GM12892 (cell line): ENCODE measurements around the gene RBM26.

Source experiments
- POLR2A ChIP-seq: IDR thresholded peaks from 2 replicates; pipeline ENCODE4 v1.6.1; 2011; ENCODE audit warnings: low read depth, low read length, control low read depth
- POLR2AphosphoS5 ChIP-seq: IDR thresholded peaks from 2 replicates; pipeline ENCODE4 v1.6.1; 2011; ENCODE audit warnings: low read depth, low read length, control low read depth
- TAF1 ChIP-seq: IDR thresholded peaks from 2 replicates; pipeline ENCODE4 v1.6.1; 2011; ENCODE audit warnings: low read depth, mild to moderate bottlenecking, control low read depth, low read length, borderline replicate concordance

GRCh38 chr13:79328510-79328909, 77.5 kb downstream of the RBM26 start:
- TF ChIP-seq POLR2AphosphoS5 (no peak), POLR2A (no peak), TAF1 (no peak)
